ENCODE results near the gene SLC28A1.

The SLC28A1 gene

DNA sequence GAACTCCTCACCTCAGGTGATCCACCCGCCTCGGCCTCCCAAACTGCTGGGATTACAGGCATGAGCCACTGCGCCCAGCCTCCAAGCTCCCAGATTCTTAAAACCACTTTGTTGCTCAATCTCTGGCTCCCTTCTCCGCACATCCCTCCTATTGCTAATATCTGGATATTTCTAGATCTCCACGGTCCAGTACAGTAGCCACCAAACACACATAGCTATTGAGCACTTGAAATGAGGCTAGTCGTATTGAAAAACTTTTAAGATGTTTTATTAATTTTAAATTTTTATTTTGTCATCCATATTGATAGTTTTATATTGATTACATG, 44.3 kb downstream of the SLC28A1 start:
- Histone ChIP-seq H3K79me2 (ENCODE audit: insufficient read depth, low read length) (no peaks in the 10 kb centered on the region), H3K4me1 (ENCODE audit: insufficient read depth, low read length) (peaks cover 5% of the 10 kb centered on the region), H2AFZ (ENCODE audit: low read depth, low read length) (no peak overlapping the region), H3K27me3 (ENCODE audit: insufficient read depth, low read length, poor library complexity) (no peaks in the 10 kb centered on the region), H3K4me3 (ENCODE audit: low read depth in 1 of 2, low read length in 2 of 2) (no peak overlapping the region), H4K20me1 (ENCODE audit: insufficient read depth, low read length) (no peaks in the 10 kb centered on the region), H3K9ac (ENCODE audit: low read depth, low read length) (no peak overlapping the region), H3K4me2 (ENCODE audit: insufficient read depth, low read length) (no peak overlapping the region), H3K36me3 (ENCODE audit: insufficient read depth, low read length) (no peaks in the 10 kb centered on the region), H3K27ac (ENCODE audit: low read length) (no peak overlapping the region), H3K9me3 (ENCODE audit: insufficient read depth, low read length, severe bottlenecking) (no peaks in the 10 kb centered on the region)
- ATAC-seq (ENCODE audit: insufficient read depth, low read depth) = no peak
- DNase-seq = no peak
- no peak for TF ChIP-seq EZH2 (IDR thresholded peaks at IDR 0.05; ENCODE audit: borderline replicate concordance, low read depth, low read length, severe bottlenecking)
- TF ChIP-seq, protein P1, sequence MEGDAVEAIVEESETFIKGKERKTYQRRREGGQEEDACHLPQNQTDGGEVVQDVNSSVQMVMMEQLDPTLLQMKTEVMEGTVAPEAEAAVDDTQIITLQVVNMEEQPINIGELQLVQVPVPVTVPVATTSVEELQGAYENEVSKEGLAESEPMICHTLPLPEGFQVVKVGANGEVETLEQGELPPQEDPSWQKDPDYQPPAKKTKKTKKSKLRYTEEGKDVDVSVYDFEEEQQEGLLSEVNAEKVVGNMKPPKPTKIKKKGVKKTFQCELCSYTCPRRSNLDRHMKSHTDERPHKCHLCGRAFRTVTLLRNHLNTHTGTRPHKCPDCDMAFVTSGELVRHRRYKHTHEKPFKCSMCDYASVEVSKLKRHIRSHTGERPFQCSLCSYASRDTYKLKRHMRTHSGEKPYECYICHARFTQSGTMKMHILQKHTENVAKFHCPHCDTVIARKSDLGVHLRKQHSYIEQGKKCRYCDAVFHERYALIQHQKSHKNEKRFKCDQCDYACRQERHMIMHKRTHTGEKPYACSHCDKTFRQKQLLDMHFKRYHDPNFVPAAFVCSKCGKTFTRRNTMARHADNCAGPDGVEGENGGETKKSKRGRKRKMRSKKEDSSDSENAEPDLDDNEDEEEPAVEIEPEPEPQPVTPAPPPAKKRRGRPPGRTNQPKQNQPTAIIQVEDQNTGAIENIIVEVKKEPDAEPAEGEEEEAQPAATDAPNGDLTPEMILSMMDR (IDR thresholded peaks at IDR 0.05; ENCODE audit: borderline replicate concordance, extremely low read depth, low read length, poor library complexity, severe bottlenecking) = no peak

DNA sequence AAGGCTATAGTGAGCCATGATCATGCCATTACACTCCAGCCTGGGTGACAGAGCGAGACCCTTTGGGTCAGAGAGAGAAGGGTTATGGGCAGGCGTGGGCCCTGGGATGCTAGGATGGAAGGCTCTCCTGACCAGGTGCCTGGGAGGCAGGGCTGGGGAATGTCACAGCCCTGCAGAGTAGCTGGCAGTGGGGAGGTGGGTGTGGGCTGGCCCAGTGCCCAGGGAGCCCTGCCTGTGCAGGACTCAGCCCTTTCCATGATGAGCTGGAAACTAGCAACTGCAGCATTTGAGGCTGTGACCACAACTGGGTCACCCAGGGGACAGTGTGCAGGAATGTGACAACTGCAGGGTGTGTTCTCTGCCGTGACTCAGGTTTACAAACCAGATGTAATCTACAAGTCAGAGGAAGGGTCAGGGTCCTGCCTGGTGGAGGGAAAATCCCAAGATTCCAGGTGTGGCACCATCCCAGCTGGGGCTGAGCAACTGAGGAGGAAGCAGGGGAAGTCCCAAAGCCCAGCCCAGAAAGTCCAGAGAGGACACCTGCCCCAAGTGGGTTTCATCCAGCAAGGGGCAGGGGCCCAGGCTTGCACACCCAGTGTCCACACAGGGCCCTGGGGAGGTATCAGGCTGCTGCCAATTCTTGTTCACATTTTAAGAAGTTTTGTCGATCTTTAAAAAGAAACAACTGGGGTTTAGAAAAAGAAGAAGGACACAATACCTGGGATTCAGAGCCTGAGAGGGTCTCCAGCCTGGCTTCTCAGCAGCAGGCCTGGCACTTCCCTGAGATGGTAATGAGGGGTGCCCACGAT, 45.5 kb downstream of the SLC28A1 start:
- no peak overlapping the region for H3K9ac ChIP-seq (ENCODE audit: low read depth, low read length)
- peaks cover 5% of the 10 kb centered on the region for H3K4me1 ChIP-seq (ENCODE audit: insufficient read depth, low read length)
- H3K4me2 ChIP-seq (ENCODE audit: insufficient read depth, low read length) = no peak overlapping the region
- no peaks in the 10 kb centered on the region for H3K9me3 ChIP-seq (ENCODE audit: insufficient read depth, low read length, severe bottlenecking)
- DNase-seq = no peak
- TF ChIP-seq, protein P1 (IDR thresholded peaks at IDR 0.05; ENCODE audit: borderline replicate concordance, extremely low read depth, low read length, poor library complexity, severe bottlenecking) = no peak
- TF ChIP-seq EZH2 (IDR thresholded peaks at IDR 0.05; ENCODE audit: borderline replicate concordance, low read depth, low read length, severe bottlenecking) = no peak
- no peak overlapping the region for H3K27ac ChIP-seq (ENCODE audit: low read length)
- H4K20me1 ChIP-seq (ENCODE audit: insufficient read depth, low read length) = no peaks in the 10 kb centered on the region
- no peak for ATAC-seq (ENCODE audit: insufficient read depth, low read depth)
- no peaks in the 10 kb centered on the region for H3K27me3 ChIP-seq (ENCODE audit: insufficient read depth, low read length, poor library complexity)
- no peaks in the 10 kb centered on the region for H3K36me3 ChIP-seq (ENCODE audit: insufficient read depth, low read length)
- H3K4me3 ChIP-seq (ENCODE audit: low read depth in 1 of 2, low read length in 2 of 2) = no peak overlapping the region
- no peak overlapping the region for H2AFZ ChIP-seq (ENCODE audit: low read depth, low read length)
- H3K79me2 ChIP-seq (ENCODE audit: insufficient read depth, low read length) = no peaks in the 10 kb centered on the region

DNA sequence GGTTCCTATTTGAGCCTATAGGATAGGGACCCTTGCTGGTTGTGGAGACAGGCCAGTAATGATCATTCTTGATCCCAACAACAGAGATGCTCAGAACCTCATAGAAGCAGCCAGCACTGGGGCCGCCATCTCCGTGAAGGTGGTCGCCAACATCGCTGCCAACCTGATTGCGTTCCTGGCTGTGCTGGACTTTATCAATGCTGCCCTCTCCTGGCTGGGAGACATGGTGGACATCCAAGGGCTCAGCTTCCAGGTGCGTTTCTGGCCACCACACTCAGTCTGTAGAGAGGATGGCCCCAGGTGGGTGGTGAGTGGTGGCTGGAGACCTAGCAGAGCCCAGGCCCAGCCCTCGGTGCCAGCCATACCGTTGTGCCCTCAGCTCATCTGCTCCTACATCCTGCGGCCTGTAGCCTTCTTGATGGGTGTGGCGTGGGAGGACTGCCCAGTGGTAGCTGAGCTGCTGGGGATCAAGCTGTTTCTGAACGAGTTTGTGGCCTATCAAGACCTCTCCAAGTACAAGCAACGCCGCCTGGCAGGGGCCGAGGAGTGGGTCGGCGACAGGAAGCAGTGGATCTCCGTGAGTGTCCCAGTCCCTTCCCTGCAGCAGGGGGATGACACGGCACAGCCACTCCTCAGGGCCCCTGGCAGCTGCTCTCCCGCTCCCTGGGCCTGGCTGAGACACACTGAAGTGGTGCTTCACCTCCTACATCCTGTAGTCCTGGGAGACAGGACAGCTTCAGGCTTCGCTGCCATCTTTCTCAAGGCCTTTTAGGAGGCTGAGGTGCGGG, 50.7 kb downstream of the SLC28A1 start:
- Histone ChIP-seq H3K9ac (ENCODE audit: low read depth, low read length) (no peak overlapping the region), H3K79me2 (ENCODE audit: insufficient read depth, low read length) (no peaks in the 10 kb centered on the region), H3K27ac (ENCODE audit: low read length) (no peak overlapping the region), H3K9me3 (ENCODE audit: insufficient read depth, low read length, severe bottlenecking) (no peaks in the 10 kb centered on the region), H3K4me3 (ENCODE audit: low read depth in 1 of 2, low read length in 2 of 2) (no peak overlapping the region), H3K4me1 (ENCODE audit: insufficient read depth, low read length) (no peaks in the 10 kb centered on the region), H2AFZ (ENCODE audit: low read depth, low read length) (no peak overlapping the region), H3K27me3 (ENCODE audit: insufficient read depth, low read length, poor library complexity) (peaks cover 3% of the 10 kb centered on the region), H3K4me2 (ENCODE audit: insufficient read depth, low read length) (no peak overlapping the region), H3K36me3 (ENCODE audit: insufficient read depth, low read length) (no peaks in the 10 kb centered on the region), H4K20me1 (ENCODE audit: insufficient read depth, low read length) (no peaks in the 10 kb centered on the region)
- TF ChIP-seq EZH2 (IDR thresholded peaks at IDR 0.05; ENCODE audit: borderline replicate concordance, low read depth, low read length, severe bottlenecking) = no peak
- TF ChIP-seq, protein P1 (IDR thresholded peaks at IDR 0.05; ENCODE audit: borderline replicate concordance, extremely low read depth, low read length, poor library complexity, severe bottlenecking) = peak; percentile 17
- no peak for DNase-seq
- no peak for ATAC-seq (ENCODE audit: insufficient read depth, low read depth)

Data from DND-41 (cell line).